A549 (cell line): ENCODE results near the gene DDX41. TPM values are rescaled to one million over a fixed set of nuclear protein-coding genes. Genes with fewer than 3 reads are reported as not detected.

ENCODE experiments used
- ATAC-seq, 2 experiments: fragments of 200-7000 bp in 1 of 2; fragments of >200 bp in 1 of 2; cut with Nextera tagmentation in 1 of 2; cut with Tn5 transposase in 1 of 2; 3 replicates each; pipeline versions ENCODE4 v1.8.0 to v1.9.1; 2018 to 2020; ENCODE audit warnings: mild to moderate bottlenecking in 1 of 2, moderate library complexity in 1 of 2
- CTCF ChIA-PET: fragments of 300-600 bp; sonication (Branson Sonifier 250); formaldehyde crosslinking; extraction: SDS; loops from one replicate; lab custom pipeline; 2021; ENCODE audit warnings: antibody characterized with exemption, inconsistent platforms; lab: Yijun Ruan, JAX
- POLR2A ChIA-PET: fragments of 350-600 bp; formaldehyde crosslinking; extraction: SDS; loops from one replicate; lab custom pipeline; 2021; ENCODE audit warnings: antibody characterized with exemption, inconsistent platforms; lab: Yijun Ruan, JAX
- DNase-seq, 2 experiments: peaks; one replicate each; pipeline versions ENCODE4 v3.0.0 to v3.0.0-alpha.2; 2011 to 2016; ENCODE audit warnings: low read depth in 1 of 2, low spot score in 1 of 2
- FAIRE-seq: peaks from 2 replicates; lab custom pipeline; 2011; peaks lifted over from hg19 to GRCh38; lab: Jason Lieb, UNC
- H3K27ac ChIP-seq, 2 experiments: fragments of >200 bp; sonication (Bioruptor Twin); formaldehyde crosslinking; 3 replicates each; pipeline ENCODE4 v1.5.1; 2016 to 2017
- H3K4me1 ChIP-seq: fragments of >200 bp; sonication (Bioruptor Twin); formaldehyde crosslinking; 3 replicates; pipeline ENCODE4 v1.6.1; 2016
- H3K4me2 ChIP-seq: fragments of >200 bp; sonication (Bioruptor Twin); formaldehyde crosslinking; 3 replicates; pipeline ENCODE4 v1.6.1; 2016
- H3K4me3 ChIP-seq: fragments of >200 bp; sonication (Bioruptor Twin); formaldehyde crosslinking; 3 replicates; pipeline ENCODE4 v1.5.1; 2016
- H3K9me3 ChIP-seq: fragments of >200 bp; sonication (Bioruptor Twin); formaldehyde crosslinking; 3 replicates; pipeline ENCODE4 v1.6.1; 2016
- BHLHE40 ChIP-seq: IDR thresholded peaks from 2 replicates; pipeline ENCODE4 v1.6.1; 2012; ENCODE audit warnings: low read depth, low read length, inconsistent platforms
- CBX2 ChIP-seq: fragments of 200-600 bp; sonication (generic); IDR thresholded peaks from 2 replicates; pipeline ENCODE4 v1.6.1; 2016; ENCODE audit warnings: low read depth, mild to moderate bottlenecking, borderline replicate concordance
- CBX8 ChIP-seq: fragments of 200-600 bp; sonication (generic); IDR thresholded peaks from 2 replicates; pipeline ENCODE4 v1.6.1; 2016
- CTCF ChIP-seq: fragments of >200 bp; sonication (Bioruptor Twin); formaldehyde crosslinking; IDR thresholded peaks from 3 replicates; pipeline ENCODE4 v1.5.1; 2016
- EHMT2 ChIP-seq: fragments of 200-600 bp; sonication (generic); IDR thresholded peaks from 2 replicates; pipeline ENCODE4 v1.6.1; 2016; ENCODE audit warnings: antibody characterized with exemption, low read depth, mild to moderate bottlenecking, moderate library complexity
- ESRRA ChIP-seq: fragments of 150-350 bp; IDR thresholded peaks from 2 replicates; pipeline ENCODE4 v1.6.1; 2014; ENCODE audit warnings: mild to moderate bottlenecking, low read length, borderline replicate concordance
- FOSL2 ChIP-seq, 2 experiments: fragments of 450-650 bp in 1 of 2; fragments of >200 bp in 1 of 2; sonication (Bioruptor Twin) in 1 of 2; formaldehyde crosslinking; IDR thresholded peaks; 2 replicates each; pipeline versions ENCODE4 v1.5.0 to v1.6.1; 2016 to 2020; ENCODE audit warnings: mild to moderate bottlenecking in 1 of 2, moderate library complexity in 1 of 2
- FOXS1 ChIP-seq: fragments of 250-450 bp; sonication (Bioruptor Pico); IDR thresholded peaks from 2 replicates; pipeline ENCODE4 v1.5.0; 2020; ENCODE audit warnings: mild to moderate bottlenecking, moderate library complexity
- HMGXB4 ChIP-seq: fragments of 250-450 bp; sonication (Bioruptor Pico); IDR thresholded peaks from 2 replicates; pipeline ENCODE4 v1.5.0; 2021; ENCODE audit warnings: mild to moderate bottlenecking, moderate library complexity, borderline replicate concordance
- HOXB13 ChIP-seq: fragments of 250-450 bp; sonication (Bioruptor Pico); IDR thresholded peaks from 2 replicates; pipeline ENCODE4 v1.5.0; 2020; ENCODE audit warnings: low read depth, mild to moderate bottlenecking, moderate library complexity
- HOXB5 ChIP-seq: fragments of 250-450 bp; sonication (Bioruptor Pico); IDR thresholded peaks from 2 replicates; pipeline ENCODE4 v1.5.0; 2020; ENCODE audit warnings: mild to moderate bottlenecking, moderate library complexity
- JUN ChIP-seq, 2 experiments: fragments of >200 bp; sonication (Bioruptor Twin); formaldehyde crosslinking; IDR thresholded peaks; 2 replicates in 1 of 2; 3 replicates in 1 of 2; pipeline ENCODE4 v1.6.1; 2016 to 2017
- KDM1A ChIP-seq: fragments of 200-600 bp; sonication (generic); IDR thresholded peaks from 2 replicates; pipeline ENCODE4 v1.6.1; 2016; ENCODE audit warnings: low read depth, mild to moderate bottlenecking
- MAFK ChIP-seq: fragments of 450-650 bp; IDR thresholded peaks from 2 replicates; pipeline ENCODE4 v1.6.1; 2014; ENCODE audit not compliant: partially characterized antibody
- MAX ChIP-seq: IDR thresholded peaks from 2 replicates; pipeline ENCODE4 v1.6.1; 2012
- MYC ChIP-seq: IDR thresholded peaks from 2 replicates; pipeline ENCODE4 v1.6.1; 2012; ENCODE audit warnings: mild to moderate bottlenecking, inconsistent platforms, low read length, improper control_type of control experiment, borderline replicate concordance
- NFE2L2 ChIP-seq: fragments of 150-350 bp; conservative IDR thresholded peaks from 2 replicates; pipeline ENCODE4 v1.6.1; 2014; ENCODE audit warnings: low read length
- NR3C1 ChIP-seq: fragments of >200 bp; sonication (Bioruptor Twin); formaldehyde crosslinking; IDR thresholded peaks from 3 replicates; pipeline ENCODE4 v1.6.1; 2017
- PBX3 ChIP-seq: IDR thresholded peaks from 2 replicates; pipeline ENCODE4 v1.6.1; 2012
- PHF8 ChIP-seq: fragments of 200-600 bp; sonication (generic); IDR thresholded peaks from 2 replicates; pipeline ENCODE4 v1.6.1; 2016; ENCODE audit warnings: low read depth, mild to moderate bottlenecking, antibody characterized with exemption, moderate library complexity, borderline replicate concordance
- POLR2AphosphoS2 ChIP-seq: conservative IDR thresholded peaks from 2 replicates; pipeline ENCODE4 v1.6.1; 2012; ENCODE audit warnings: low read length, improper control_type of control experiment, inconsistent platforms
- RCOR1 ChIP-seq: fragments of 150-350 bp; IDR thresholded peaks from 2 replicates; pipeline ENCODE4 v1.6.1; 2014; ENCODE audit warnings: antibody characterized with exemption, low read length, low read depth
- RFX5 ChIP-seq: fragments of 450-650 bp; IDR thresholded peaks from 2 replicates; pipeline ENCODE4 v1.7.1; 2014; ENCODE audit warnings: antibody characterized with exemption, mild to moderate bottlenecking, moderate library complexity
- RNF2 ChIP-seq: fragments of 200-600 bp; sonication (generic); IDR thresholded peaks from 2 replicates; pipeline ENCODE4 v1.6.1; 2016; ENCODE audit warnings: low read depth, mild to moderate bottlenecking, antibody characterized with exemption, moderate library complexity, borderline replicate concordance
- SMC3 ChIP-seq: fragments of >200 bp; sonication (Bioruptor Twin); formaldehyde crosslinking; IDR thresholded peaks from 3 replicates; pipeline ENCODE4 v1.6.1; 2018; ENCODE audit warnings: inconsistent platforms
- SREBF2 ChIP-seq: fragments of 450-650 bp; IDR thresholded peaks from 2 replicates; pipeline ENCODE4 v1.6.1; 2014; ENCODE audit warnings: mild to moderate bottlenecking, moderate library complexity
- TP53 ChIP-seq: fragments of 250-450 bp; sonication (Bioruptor Pico); IDR thresholded peaks from 2 replicates; pipeline ENCODE4 v1.5.0; 2021; ENCODE audit warnings: mild to moderate bottlenecking, moderate library complexity
- USF2 ChIP-seq: fragments of 450-650 bp; IDR thresholded peaks from 2 replicates; pipeline ENCODE4 v1.6.1; 2014; ENCODE audit warnings: antibody characterized with exemption
- ZC3H11A ChIP-seq: fragments of 450-650 bp; IDR thresholded peaks from 2 replicates; pipeline ENCODE4 v1.6.1; 2014; ENCODE audit warnings: antibody characterized with exemption, mild to moderate bottlenecking
- ZFP36 ChIP-seq: fragments of 450-650 bp; IDR thresholded peaks from 2 replicates; pipeline ENCODE4 v1.6.1; 2014; ENCODE audit warnings: borderline replicate concordance; ENCODE audit not compliant: partially characterized antibody
- ZNF302 ChIP-seq: fragments of 250-450 bp; sonication (Bioruptor Pico); IDR thresholded peaks from 2 replicates; pipeline ENCODE4 v1.9.0; 2021; ENCODE audit warnings: inconsistent platforms, mild to moderate bottlenecking, moderate library complexity
- ZSCAN20 ChIP-seq: fragments of 250-450 bp; sonication (Bioruptor Pico); IDR thresholded peaks from 2 replicates; pipeline ENCODE4 v1.8.0; 2022; ENCODE audit warnings: mild to moderate bottlenecking, moderate library complexity
- WGBS: methylation state at CpG from one replicate; pipeline ENCODE4 v1.1.6; 2017; ENCODE audit errors: missing lambda C conversion rate; 5-methylcytosine and 5-hydroxymethylcytosine counted together
- polyA plus RNA-seq, 4 experiments: library from polyadenylated mRNA; depleted of rRNA in 3 of 4; stranded (reverse); fragments of >200 nt; fragmentation: RNase III in 1 of 4; extraction: RNeasy Plus Mini Kit Qiagen cat#74134 plus additional on column Dnase treatment in 1 of 4; gene quantifications; 2 replicates in 3 of 4; 3 replicates in 1 of 4; pipeline ENCODE4 v1.2.3, GENCODE V29; 2011 to 2017

DDX41 gene
- polyA plus RNA-seq, 2 of the 4 experiments (the other 2 are of a cell fraction) = 90.7 to 172 TPM

GRCh38 chr5:177557796-177558195, 41.0 kb upstream of the DDX41 start (continued):
- TF ChIP-seq HOXB5 (no peak), ZFP36 (no peak), KDM1A (no peak), CBX8 (no peak), ZNF302 (no peak)

GRCh38 chr5:177557041-177557647, 40.4 kb upstream of the DDX41 start:
- TF ChIP-seq NR3C1 (no peak), ZNF302 (no peak), MAFK (no peak), MAX (no peak), RNF2 (no peak), SMC3 (no peak), FOXS1 (CRISPR knock-in tag) (no peak), EHMT2 (no peak), RCOR1 (no peak), HOXB13 (CRISPR knock-in tag) (no peak), BHLHE40 (no peak), USF2 (no peak), CBX8 (no peak), PBX3 (no peak), CTCF (no peak), ZC3H11A (no peak), RFX5 (no peak), ZFP36 (no peak), MYC (no peak)
- Histone ChIP-seq H3K4me2 (no peak overlapping the region), H3K9me3 (no peaks in the 10 kb centered on the region), H3K4me1 (peaks cover 14% of the 10 kb centered on the region), H3K4me3 (no peak overlapping the region), H3K27ac (no peak overlapping the region)
- no peak for DNase-seq
- CTCF ChIA-PET = interaction anchor here (0.8 to 2.6 kb wide), 3 partner anchors 11 to 56 kb away, joined by 3 to 7 read pairs (median 6); no protein-coding TSS in a partner anchor
- 68% methylated on average over 4 of the region's 4 CpGs for WGBS
- FAIRE-seq = no peak
- POLR2A ChIA-PET = no interaction called here
- ATAC-seq = no peak

- peaks cover 14% of the 10 kb centered on the region for H3K4me1 ChIP-seq
- no peak overlapping the region for H3K4me2 ChIP-seq
- no peak overlapping the region for H3K27ac ChIP-seq
- no peak for ATAC-seq
- no peak for FAIRE-seq
- no peaks in the 10 kb centered on the region for H3K9me3 ChIP-seq
- POLR2A ChIA-PET = no interaction called here
- CTCF ChIA-PET = interaction anchor here (1.0 to 2.6 kb wide), 2 partner anchors 51 to 54 kb away, joined by 3 to 6 read pairs; no protein-coding TSS in a partner anchor
- TF ChIP-seq RFX5 (no peak), HMGXB4 (CRISPR knock-in tag) (no peak), PHF8 (no peak), HOXB13 (CRISPR knock-in tag) (no peak), NFE2L2 (no peak), ESRRA (no peak), JUN (IDR thresholded peaks at IDR 0.05) (no peak), CBX2 (no peak), TP53 (CRISPR knock-in tag) (no peak), SREBF2 (no peak), FOSL2 (IDR thresholded peaks at IDR 0.05) (no peak), FOSL2 (CRISPR knock-in tag; IDR thresholded peaks at IDR 0.05) (no peak), ZSCAN20 (no peak), POLR2AphosphoS2 (no peak), NR3C1 (no peak)
- TF ChIP-seq, all 56 proteins: peak for 0
- no peak overlapping the region for H3K4me3 ChIP-seq
- no peak for DNase-seq
- WGBS = 91% methylated on average over 5 of the region's 5 CpGs
Measured at GRCh38 chr5:177555665-177556064, 38.9 kb upstream of the DDX41 start.
